Effector memory CD4-positive, alpha-beta T cell (primary cell): ENCODE data around the gene ACTBL2.

Experiments used
- DNase-seq, 3 donors: peaks; one replicate each; pipeline ENCODE4 v3.0.0-alpha.2; 2020
- H3K27ac ChIP-seq: 2 replicates; pipeline ENCODE4 v1.7.0; 2013; ENCODE audit warnings: mild to moderate bottlenecking, low read length, moderate library complexity; ENCODE audit not compliant: insufficient read depth, poor library complexity, severe bottlenecking
- H3K27me3 ChIP-seq: replicated peaks from 2 replicates; pipeline ENCODE4 v1.7.0; 2013; ENCODE audit warnings: mild to moderate bottlenecking, low read length; ENCODE audit not compliant: insufficient read depth, control insufficient read depth, poor library complexity, severe bottlenecking
- H3K36me3 ChIP-seq: 2 replicates; pipeline ENCODE4 v1.7.0; 2013; ENCODE audit warnings: mild to moderate bottlenecking, low read length, moderate library complexity; ENCODE audit not compliant: control insufficient read depth, insufficient read depth
- H3K4me1 ChIP-seq: 2 replicates; pipeline ENCODE4 v1.7.0; 2013; ENCODE audit warnings: low read length, mild to moderate bottlenecking; ENCODE audit not compliant: control insufficient read depth, insufficient read depth, poor library complexity, severe bottlenecking
- H3K4me3 ChIP-seq: 2 replicates; pipeline ENCODE4 v1.7.0; 2013; ENCODE audit warnings: low read length, low read depth, mild to moderate bottlenecking; ENCODE audit not compliant: insufficient read depth, poor library complexity, severe bottlenecking
- H3K9me3 ChIP-seq: 2 replicates; pipeline ENCODE4 v1.7.0; 2013; ENCODE audit warnings: mild to moderate bottlenecking, low read length, moderate library complexity; ENCODE audit not compliant: control insufficient read depth

The ACTBL2 gene

GRCh38 chr5:57494104-57495098 lies 11.8 kb upstream of the ACTBL2 start:
- H3K4me3 ChIP-seq = no peak overlapping the region
- no peaks in the 10 kb centered on the region for H3K36me3 ChIP-seq
- H3K9me3 ChIP-seq = no peaks in the 10 kb centered on the region
- H3K27ac ChIP-seq = no peak overlapping the region
- no peaks in the 10 kb centered on the region for H3K27me3 ChIP-seq
- H3K4me1 ChIP-seq = peaks cover 13% of the 10 kb centered on the region
- peak in 1 of 3 donors; percentile 2 for DNase-seq

GRCh38 chr5:57493034-57493433 lies 10.4 kb upstream of the ACTBL2 start:
- no peak overlapping the region for H3K4me3 ChIP-seq
- H3K9me3 ChIP-seq = no peaks in the 10 kb centered on the region
- H3K36me3 ChIP-seq = no peaks in the 10 kb centered on the region
- peaks cover 13% of the 10 kb centered on the region for H3K4me1 ChIP-seq
- no peaks in the 10 kb centered on the region for H3K27me3 ChIP-seq
- no peak for DNase-seq
- H3K27ac ChIP-seq = no peak overlapping the region

GRCh38 chr5:57492632-57493031 lies 10.0 kb upstream of the ACTBL2 start:
- H3K4me3 ChIP-seq = no peak overlapping the region
- H3K27ac ChIP-seq = no peak overlapping the region
- no peaks in the 10 kb centered on the region for H3K36me3 ChIP-seq
- DNase-seq = no peak
- no peaks in the 10 kb centered on the region for H3K9me3 ChIP-seq
- peaks cover 13% of the 10 kb centered on the region for H3K4me1 ChIP-seq
- no peaks in the 10 kb centered on the region for H3K27me3 ChIP-seq

- no peaks in the 10 kb centered on the region for H3K36me3 ChIP-seq
- no peak overlapping the region for H3K4me3 ChIP-seq
- H3K27me3 ChIP-seq = no peaks in the 10 kb centered on the region
- H3K9me3 ChIP-seq = no peaks in the 10 kb centered on the region
- no peak overlapping the region for H3K27ac ChIP-seq
- H3K4me1 ChIP-seq = peaks cover 13% of the 10 kb centered on the region
- no peak for DNase-seq
Observed at GRCh38 chr5:57491369-57491965, 8.9 kb upstream of the ACTBL2 start.

- no peaks in the 10 kb centered on the region for H3K9me3 ChIP-seq
- no peaks in the 10 kb centered on the region for H3K4me1 ChIP-seq
- no peaks in the 10 kb centered on the region for H3K27me3 ChIP-seq
- H3K27ac ChIP-seq = no peak overlapping the region
- H3K4me3 ChIP-seq = no peak overlapping the region
- no peaks in the 10 kb centered on the region for H3K36me3 ChIP-seq
- DNase-seq = no peak
Observed at GRCh38 chr5:57488215-57488955, 5.8 kb upstream of the ACTBL2 start.

GRCh38 chr5:57486027-57486602 lies 3.5 kb upstream of the ACTBL2 start:
- Histone ChIP-seq H3K27ac (no peak overlapping the region), H3K4me3 (no peak overlapping the region), H3K27me3 (no peaks in the 10 kb centered on the region), H3K9me3 (no peaks in the 10 kb centered on the region), H3K36me3 (no peaks in the 10 kb centered on the region), H3K4me1 (no peaks in the 10 kb centered on the region)
- no peak for DNase-seq

GRCh38 chr5:57478826-57479225 lies 3.8 kb downstream of the ACTBL2 start:
- Histone ChIP-seq H3K36me3 (no peaks in the 10 kb centered on the region), H3K4me3 (no peak overlapping the region), H3K27ac (no peak overlapping the region), H3K4me1 (no peaks in the 10 kb centered on the region), H3K27me3 (no peaks in the 10 kb centered on the region), H3K9me3 (no peaks in the 10 kb centered on the region)
- no peak for DNase-seq

GRCh38 chr5:57476601-57477056 lies 6.0 kb downstream of the ACTBL2 start:
- no peaks in the 10 kb centered on the region for H3K4me1 ChIP-seq

GRCh38 chr5:57470339-57470738 lies 12.3 kb downstream of the ACTBL2 start:
- H3K27me3 ChIP-seq = no peaks in the 10 kb centered on the region
- no peak for DNase-seq
- H3K27ac ChIP-seq = no peak overlapping the region
- H3K4me3 ChIP-seq = no peak overlapping the region
- H3K4me1 ChIP-seq = no peaks in the 10 kb centered on the region
- no peaks in the 10 kb centered on the region for H3K36me3 ChIP-seq
- no peaks in the 10 kb centered on the region for H3K9me3 ChIP-seq

More at GRCh38 chr5:57476601-57477056, 6.0 kb downstream of the ACTBL2 start:
- H3K36me3 ChIP-seq = no peaks in the 10 kb centered on the region
- no peak overlapping the region for H3K4me3 ChIP-seq
- DNase-seq = no peak
- H3K9me3 ChIP-seq = no peaks in the 10 kb centered on the region
- no peak overlapping the region for H3K27ac ChIP-seq
- no peaks in the 10 kb centered on the region for H3K27me3 ChIP-seq
